ENCODE results near the gene PPM1M.

Gene PPM1M

GRCh38 chr3:52231502-52232278 is 13.9 kb upstream of the PPM1M start:
- H3K27ac ChIP-seq (ENCODE audit: low read length): no peak overlapping the region
- H3K9ac ChIP-seq (ENCODE audit: low read length in 2 of 2): no peak overlapping the region
- peaks cover 40 to 43% of the 10 kb centered on the region in 2 donors for H3K36me3 ChIP-seq (ENCODE audit: control insufficient read depth in 2 of 2, insufficient read depth in 2 of 2, low read length in 2 of 2)

GRCh38 chr3:52232279-52233107 is 13.1 kb upstream of the PPM1M start:
- no peak overlapping the region for H3K27ac ChIP-seq (ENCODE audit: low read length)
- peaks cover 40 to 43% of the 10 kb centered on the region in 2 donors for H3K36me3 ChIP-seq (ENCODE audit: control insufficient read depth in 2 of 2, insufficient read depth in 2 of 2, low read length in 2 of 2)

More at GRCh38 chr3:52231502-52232278, 13.9 kb upstream of the PPM1M start:
- no peaks in the 10 kb centered on the region for H3K27me3 ChIP-seq (ENCODE audit: control insufficient read depth in 1 of 2, insufficient read depth in 2 of 2, low read length in 2 of 2)
- no peaks in the 10 kb centered on the region for H3K9me3 ChIP-seq (ENCODE audit: control insufficient read depth in 2 of 2, low read length in 2 of 2)
- peaks cover 25% of the 10 kb centered on the region for H3K4me1 ChIP-seq (ENCODE audit: control insufficient read depth, insufficient read depth, low read length)
- no peak overlapping the region for H3K4me3 ChIP-seq (ENCODE audit: low read length in 2 of 2)

GRCh38 chr3:52233108-52233591 is 12.4 kb upstream of the PPM1M start:
- H3K4me3 ChIP-seq (ENCODE audit: low read length in 2 of 2): no peak overlapping the region
- H3K9ac ChIP-seq (ENCODE audit: low read length in 2 of 2): peak overlapping the region in 1 of 2 donors; percentile 36
- no peaks in the 10 kb centered on the region for H3K9me3 ChIP-seq (ENCODE audit: control insufficient read depth in 2 of 2, low read length in 2 of 2)
- H3K27me3 ChIP-seq (ENCODE audit: control insufficient read depth in 1 of 2, insufficient read depth in 2 of 2, low read length in 2 of 2): no peaks in the 10 kb centered on the region
- peaks cover 38 to 40% of the 10 kb centered on the region in 2 donors for H3K36me3 ChIP-seq (ENCODE audit: control insufficient read depth in 2 of 2, insufficient read depth in 2 of 2, low read length in 2 of 2)
- H3K4me1 ChIP-seq (ENCODE audit: control insufficient read depth, insufficient read depth, low read length): peaks cover 40% of the 10 kb centered on the region
- no peak overlapping the region for H3K27ac ChIP-seq (ENCODE audit: low read length)

More at GRCh38 chr3:52232279-52233107, 13.1 kb upstream of the PPM1M start:
- H3K27me3 ChIP-seq (ENCODE audit: control insufficient read depth in 1 of 2, insufficient read depth in 2 of 2, low read length in 2 of 2): no peaks in the 10 kb centered on the region
- no peak overlapping the region for H3K4me3 ChIP-seq (ENCODE audit: low read length in 2 of 2)
- peaks cover 33% of the 10 kb centered on the region for H3K4me1 ChIP-seq (ENCODE audit: control insufficient read depth, insufficient read depth, low read length)
- no peaks in the 10 kb centered on the region for H3K9me3 ChIP-seq (ENCODE audit: control insufficient read depth in 2 of 2, low read length in 2 of 2)
- H3K9ac ChIP-seq (ENCODE audit: low read length in 2 of 2): peak overlapping the region in 1 of 2 donors; percentile 36

- H3K9ac ChIP-seq (ENCODE audit: low read length in 2 of 2): no peak overlapping the region
- peaks cover 34 to 36% of the 10 kb centered on the region in 2 donors for H3K36me3 ChIP-seq (ENCODE audit: control insufficient read depth in 2 of 2, insufficient read depth in 2 of 2, low read length in 2 of 2)
- no peaks in the 10 kb centered on the region for H3K27me3 ChIP-seq (ENCODE audit: control insufficient read depth in 1 of 2, insufficient read depth in 2 of 2, low read length in 2 of 2)
- no peak overlapping the region for H3K4me3 ChIP-seq (ENCODE audit: low read length in 2 of 2)
- no peak overlapping the region for H3K27ac ChIP-seq (ENCODE audit: low read length)
- H3K9me3 ChIP-seq (ENCODE audit: control insufficient read depth in 2 of 2, low read length in 2 of 2): no peaks in the 10 kb centered on the region
- peaks cover 45% of the 10 kb centered on the region for H3K4me1 ChIP-seq (ENCODE audit: control insufficient read depth, insufficient read depth, low read length)
Measured at GRCh38 chr3:52233968-52234367, 11.6 kb upstream of the PPM1M start.

- no peak overlapping the region for H3K4me3 ChIP-seq (ENCODE audit: low read length in 2 of 2)
- H3K9ac ChIP-seq (ENCODE audit: low read length in 2 of 2): no peak overlapping the region
- H3K36me3 ChIP-seq (ENCODE audit: control insufficient read depth in 2 of 2, insufficient read depth in 2 of 2, low read length in 2 of 2): peaks cover 26 to 27% of the 10 kb centered on the region in 2 donors
- no peak overlapping the region for H3K27ac ChIP-seq (ENCODE audit: low read length)
- H3K9me3 ChIP-seq (ENCODE audit: control insufficient read depth in 2 of 2, low read length in 2 of 2): no peaks in the 10 kb centered on the region
- H3K27me3 ChIP-seq (ENCODE audit: control insufficient read depth in 1 of 2, insufficient read depth in 2 of 2, low read length in 2 of 2): no peaks in the 10 kb centered on the region
- peaks cover 48% of the 10 kb centered on the region for H3K4me1 ChIP-seq (ENCODE audit: control insufficient read depth, insufficient read depth, low read length)
Measured at GRCh38 chr3:52234516-52235447, 10.8 kb upstream of the PPM1M start.

- Histone ChIP-seq H3K4me3 (ENCODE audit: low read length in 2 of 2) (no peak overlapping the region), H3K9ac (ENCODE audit: low read length in 2 of 2) (peak overlapping the region in 1 of 2 donors; percentile 21), H3K4me1 (ENCODE audit: control insufficient read depth, insufficient read depth, low read length) (peaks cover 57% of the 10 kb centered on the region), H3K27ac (ENCODE audit: low read length) (peak overlapping the region; percentile 88), H3K9me3 (ENCODE audit: control insufficient read depth in 2 of 2, low read length in 2 of 2) (no peaks in the 10 kb centered on the region), H3K36me3 (ENCODE audit: control insufficient read depth in 2 of 2, insufficient read depth in 2 of 2, low read length in 2 of 2) (peaks cover 11 to 13% of the 10 kb centered on the region in 2 donors), H3K27me3 (ENCODE audit: control insufficient read depth in 1 of 2, insufficient read depth in 2 of 2, low read length in 2 of 2) (no peaks in the 10 kb centered on the region)
Measured at GRCh38 chr3:52236424-52236886, 9.1 kb upstream of the PPM1M start.

- Histone ChIP-seq H3K27ac (ENCODE audit: low read length) (peak overlapping the region; percentile 88), H3K4me3 (ENCODE audit: low read length in 2 of 2) (peak overlapping the region; percentile 64 to 98), H3K9me3 (ENCODE audit: control insufficient read depth in 2 of 2, low read length in 2 of 2) (no peaks in the 10 kb centered on the region), H3K9ac (ENCODE audit: low read length in 2 of 2) (peak overlapping the region; percentile 51 to 65), H3K36me3 (ENCODE audit: control insufficient read depth in 2 of 2, insufficient read depth in 2 of 2, low read length in 2 of 2) (peaks cover 11 to 13% of the 10 kb centered on the region in 2 donors), H3K27me3 (ENCODE audit: control insufficient read depth in 1 of 2, insufficient read depth in 2 of 2, low read length in 2 of 2) (no peaks in the 10 kb centered on the region), H3K4me1 (ENCODE audit: control insufficient read depth, insufficient read depth, low read length) (peaks cover 55% of the 10 kb centered on the region)
Measured at GRCh38 chr3:52237006-52237656, 8.4 kb upstream of the PPM1M start.

- Histone ChIP-seq H3K27ac (ENCODE audit: low read length) (peak overlapping the region; percentile 88), H3K36me3 (ENCODE audit: control insufficient read depth in 2 of 2, insufficient read depth in 2 of 2, low read length in 2 of 2) (peaks cover 9 to 11% of the 10 kb centered on the region in 2 donors), H3K4me1 (ENCODE audit: control insufficient read depth, insufficient read depth, low read length) (peaks cover 52% of the 10 kb centered on the region), H3K27me3 (ENCODE audit: control insufficient read depth in 1 of 2, insufficient read depth in 2 of 2, low read length in 2 of 2) (no peaks in the 10 kb centered on the region), H3K9ac (ENCODE audit: low read length in 2 of 2) (peak overlapping the region; percentile 65 to 79), H3K4me3 (ENCODE audit: low read length in 2 of 2) (peak overlapping the region; percentile 96 to 98), H3K9me3 (ENCODE audit: control insufficient read depth in 2 of 2, low read length in 2 of 2) (no peaks in the 10 kb centered on the region)
Measured at GRCh38 chr3:52237657-52238172, 7.8 kb upstream of the PPM1M start.

- Histone ChIP-seq H3K4me1 (ENCODE audit: control insufficient read depth, insufficient read depth, low read length) (peaks cover 52% of the 10 kb centered on the region), H3K27ac (ENCODE audit: low read length) (peak overlapping the region; percentile 88), H3K27me3 (ENCODE audit: control insufficient read depth in 1 of 2, insufficient read depth in 2 of 2, low read length in 2 of 2) (no peaks in the 10 kb centered on the region), H3K4me3 (ENCODE audit: low read length in 2 of 2) (peak overlapping the region; percentile 96 to 98), H3K36me3 (ENCODE audit: control insufficient read depth in 2 of 2, insufficient read depth in 2 of 2, low read length in 2 of 2) (peaks cover 5 to 11% of the 10 kb centered on the region in 2 donors), H3K9ac (ENCODE audit: low read length in 2 of 2) (peak overlapping the region; percentile 65 to 79), H3K9me3 (ENCODE audit: control insufficient read depth in 2 of 2, low read length in 2 of 2) (no peaks in the 10 kb centered on the region)
Measured at GRCh38 chr3:52238193-52238760, 7.3 kb upstream of the PPM1M start.
